ENCODE data around the gene CACNG3.

The CACNG3 gene

GRCh38 chr16:24409045-24409444 is 152.9 kb downstream of the CACNG3 start:
- DNase-seq: no peak

Measured in activated naive CD4-positive, alpha-beta T cell (primary cell).